Measurements from ENCODE around the gene FTO.

DNA sequence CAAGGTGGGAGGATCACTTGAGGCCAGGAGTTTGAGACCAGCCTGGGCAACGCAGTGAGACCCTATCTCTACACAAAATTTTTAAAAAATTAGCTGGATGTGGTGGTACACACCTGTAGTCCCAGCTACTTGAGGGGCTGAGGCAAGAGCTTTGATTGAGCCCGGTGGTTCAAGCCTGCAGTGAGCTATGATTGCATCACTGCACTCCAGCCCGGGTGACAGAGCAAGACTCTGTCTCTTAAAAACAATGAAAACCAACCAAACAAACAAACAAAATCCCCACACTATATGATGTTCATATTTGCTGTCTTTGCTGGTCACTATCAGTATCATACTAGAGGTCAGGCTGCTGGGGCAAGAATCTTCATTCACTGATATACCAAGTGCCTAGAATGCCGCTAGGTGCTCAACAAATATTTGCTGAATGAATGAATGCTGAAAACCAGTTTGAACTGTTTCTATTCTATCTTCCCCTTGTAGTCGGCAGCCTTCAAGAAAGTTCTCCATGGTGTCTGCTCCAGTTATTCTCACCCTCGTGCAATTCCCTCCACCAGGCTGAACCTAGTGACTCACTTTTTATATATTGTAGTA is 455.6 kb downstream of the FTO start:
- TF ChIP-seq POLR2A (IDR thresholded peaks at IDR 0.05): no peak
- TF ChIP-seq, protein P1, sequence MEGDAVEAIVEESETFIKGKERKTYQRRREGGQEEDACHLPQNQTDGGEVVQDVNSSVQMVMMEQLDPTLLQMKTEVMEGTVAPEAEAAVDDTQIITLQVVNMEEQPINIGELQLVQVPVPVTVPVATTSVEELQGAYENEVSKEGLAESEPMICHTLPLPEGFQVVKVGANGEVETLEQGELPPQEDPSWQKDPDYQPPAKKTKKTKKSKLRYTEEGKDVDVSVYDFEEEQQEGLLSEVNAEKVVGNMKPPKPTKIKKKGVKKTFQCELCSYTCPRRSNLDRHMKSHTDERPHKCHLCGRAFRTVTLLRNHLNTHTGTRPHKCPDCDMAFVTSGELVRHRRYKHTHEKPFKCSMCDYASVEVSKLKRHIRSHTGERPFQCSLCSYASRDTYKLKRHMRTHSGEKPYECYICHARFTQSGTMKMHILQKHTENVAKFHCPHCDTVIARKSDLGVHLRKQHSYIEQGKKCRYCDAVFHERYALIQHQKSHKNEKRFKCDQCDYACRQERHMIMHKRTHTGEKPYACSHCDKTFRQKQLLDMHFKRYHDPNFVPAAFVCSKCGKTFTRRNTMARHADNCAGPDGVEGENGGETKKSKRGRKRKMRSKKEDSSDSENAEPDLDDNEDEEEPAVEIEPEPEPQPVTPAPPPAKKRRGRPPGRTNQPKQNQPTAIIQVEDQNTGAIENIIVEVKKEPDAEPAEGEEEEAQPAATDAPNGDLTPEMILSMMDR (IDR thresholded peaks at IDR 0.05): no peak

All from adrenal gland (tissue), 5 donors.